Mucosa of rectum (tissue), 2 donors: ENCODE results near the gene WRAP53.

Experiments
- H3K27ac ChIP-seq, 2 donors: one replicate each; pipeline ENCODE4 v1.7.0; 2013; ENCODE audit warnings: inconsistent platforms in 2 of 2, low read depth in 2 of 2, low read length in 2 of 2
- H3K27me3 ChIP-seq, 2 donors: one replicate each; pipeline ENCODE4 v1.7.0; 2013; ENCODE audit warnings: low read length in 2 of 2; ENCODE audit not compliant: control insufficient read depth in 2 of 2, insufficient read depth in 2 of 2
- H3K36me3 ChIP-seq, 2 donors: one replicate each; pipeline ENCODE4 v1.7.0; 2013; ENCODE audit warnings: low read length in 2 of 2; ENCODE audit not compliant: control insufficient read depth in 2 of 2, insufficient read depth in 2 of 2
- H3K4me1 ChIP-seq, 2 donors: one replicate each; pipeline ENCODE4 v1.7.0; 2013; ENCODE audit warnings: low read length in 2 of 2, mild to moderate bottlenecking in 1 of 2; ENCODE audit not compliant: control insufficient read depth in 2 of 2, insufficient read depth in 2 of 2
- H3K4me3 ChIP-seq, 2 donors: one replicate each; pipeline ENCODE4 v1.7.0; 2013; ENCODE audit warnings: low read length in 2 of 2
- H3K9ac ChIP-seq, 2 donors: one replicate each; pipeline ENCODE4 v1.7.0; 2013; ENCODE audit warnings: low read length in 2 of 2, low read depth in 1 of 2, mild to moderate bottlenecking in 1 of 2
- H3K9me3 ChIP-seq, 2 donors: one replicate each; pipeline ENCODE4 v1.7.0; 2013; ENCODE audit warnings: low read length in 2 of 2; ENCODE audit not compliant: control insufficient read depth in 2 of 2
- donor health status: healthy.
- donor health status: Normal muscosa, but diverticular disease.

Gene WRAP53

DNA sequence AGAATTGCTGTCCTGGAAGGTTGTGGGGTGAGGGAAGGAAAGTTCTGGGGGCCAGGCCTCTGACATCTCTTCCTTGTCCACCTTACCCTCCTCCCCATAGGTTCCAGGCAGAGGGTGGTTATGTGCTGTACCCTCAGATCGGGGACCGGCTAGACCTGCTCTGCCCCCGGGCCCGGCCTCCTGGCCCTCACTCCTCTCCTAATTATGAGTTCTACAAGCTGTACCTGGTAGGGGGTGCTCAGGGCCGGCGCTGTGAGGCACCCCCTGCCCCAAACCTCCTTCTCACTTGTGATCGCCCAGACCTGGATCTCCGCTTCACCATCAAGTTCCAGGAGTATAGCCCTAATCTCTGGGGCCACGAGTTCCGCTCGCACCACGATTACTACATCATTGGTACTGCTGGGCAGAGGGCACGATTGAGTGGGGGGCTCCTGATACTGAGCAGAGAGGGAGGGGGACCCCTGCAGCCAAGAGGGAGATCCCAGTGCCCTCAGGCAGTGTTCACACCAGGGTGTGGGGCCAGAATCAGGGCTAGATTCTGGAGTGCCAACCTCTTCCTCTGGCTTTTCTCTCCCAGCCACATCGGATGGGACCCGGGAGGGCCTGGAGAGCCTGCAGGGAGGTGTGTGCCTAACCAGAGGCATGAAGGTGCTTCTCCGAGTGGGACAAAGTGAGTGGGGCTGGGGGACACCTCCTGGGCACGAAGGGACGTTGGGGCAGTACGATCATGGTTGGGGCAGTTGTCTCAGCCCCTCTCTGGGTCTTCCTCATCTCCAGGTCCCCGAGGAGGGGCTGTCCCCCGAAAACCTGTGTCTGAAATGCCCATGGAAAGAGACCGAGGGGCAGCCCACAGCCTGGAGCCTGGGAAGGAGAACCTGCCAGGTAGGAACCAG is 19.8 kb downstream of the WRAP53 start:
- Histone ChIP-seq H3K4me1 (peaks cover 0 to 4% of the 10 kb centered on the region in 2 donors), H3K27me3 (peaks cover 35 to 57% of the 10 kb centered on the region in 2 donors)

DNA sequence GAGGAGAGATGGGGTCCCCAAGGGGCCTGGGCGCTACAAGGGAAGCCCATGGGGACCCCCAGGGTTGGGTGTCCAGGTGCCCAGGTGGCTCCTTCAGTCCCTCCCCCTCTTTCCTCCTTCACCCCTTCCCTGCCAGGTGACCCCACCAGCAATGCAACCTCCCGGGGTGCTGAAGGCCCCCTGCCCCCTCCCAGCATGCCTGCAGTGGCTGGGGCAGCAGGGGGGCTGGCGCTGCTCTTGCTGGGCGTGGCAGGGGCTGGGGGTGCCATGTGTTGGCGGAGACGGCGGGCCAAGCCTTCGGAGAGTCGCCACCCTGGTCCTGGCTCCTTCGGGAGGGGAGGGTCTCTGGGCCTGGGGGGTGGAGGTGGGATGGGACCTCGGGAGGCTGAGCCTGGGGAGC is 20.8 kb downstream of the WRAP53 start:
- Histone ChIP-seq H3K27me3 (peaks cover 42 to 58% of the 10 kb centered on the region in 2 donors), H3K4me3 (no peak overlapping the region), H3K9me3 (no peaks in the 10 kb centered on the region)

More for the DNA sequence above, 19.8 kb downstream of the WRAP53 start:
- Histone ChIP-seq H3K4me3 (no peak overlapping the region), H3K9me3 (no peaks in the 10 kb centered on the region), H3K36me3 (peaks cover 0 to under 1% of the 10 kb centered on the region in 2 donors), H3K9ac (no peak overlapping the region), H3K27ac (no peak overlapping the region)

DNA sequence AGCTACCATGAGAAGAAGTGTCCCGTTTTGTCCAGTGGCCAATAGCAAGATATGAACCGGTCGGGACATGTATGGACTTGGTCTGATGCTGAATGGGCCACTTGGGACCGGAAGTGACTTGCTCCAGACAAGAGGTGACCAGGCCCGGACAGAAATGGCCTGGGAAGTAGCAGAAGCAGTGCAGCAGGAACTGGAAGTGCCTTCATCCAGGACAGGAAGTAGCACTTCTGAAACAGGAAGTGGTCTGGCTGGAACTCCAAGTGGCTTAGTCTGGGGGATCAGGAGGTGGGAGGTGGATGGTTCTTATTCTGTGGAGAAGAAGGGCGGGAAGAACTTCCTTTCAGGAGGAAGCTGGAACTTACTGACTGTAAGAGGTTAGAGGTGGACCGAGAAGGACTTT is 22.0 kb downstream of the WRAP53 start:
- Histone ChIP-seq H3K9ac (no peak overlapping the region), H3K36me3 (no peaks in the 10 kb centered on the region), H3K27ac (no peak overlapping the region), H3K4me3 (no peak overlapping the region), H3K4me1 (no peaks in the 10 kb centered on the region), H3K9me3 (no peaks in the 10 kb centered on the region), H3K27me3 (peaks cover 46 to 54% of the 10 kb centered on the region in 2 donors)

More for the DNA sequence above, 20.8 kb downstream of the WRAP53 start:
- no peak overlapping the region for H3K27ac ChIP-seq
- H3K36me3 ChIP-seq, result no peaks in the 10 kb centered on the region
- H3K9ac ChIP-seq, result no peak overlapping the region
- H3K4me1 ChIP-seq, result peaks cover 0 to 4% of the 10 kb centered on the region in 2 donors

DNA sequence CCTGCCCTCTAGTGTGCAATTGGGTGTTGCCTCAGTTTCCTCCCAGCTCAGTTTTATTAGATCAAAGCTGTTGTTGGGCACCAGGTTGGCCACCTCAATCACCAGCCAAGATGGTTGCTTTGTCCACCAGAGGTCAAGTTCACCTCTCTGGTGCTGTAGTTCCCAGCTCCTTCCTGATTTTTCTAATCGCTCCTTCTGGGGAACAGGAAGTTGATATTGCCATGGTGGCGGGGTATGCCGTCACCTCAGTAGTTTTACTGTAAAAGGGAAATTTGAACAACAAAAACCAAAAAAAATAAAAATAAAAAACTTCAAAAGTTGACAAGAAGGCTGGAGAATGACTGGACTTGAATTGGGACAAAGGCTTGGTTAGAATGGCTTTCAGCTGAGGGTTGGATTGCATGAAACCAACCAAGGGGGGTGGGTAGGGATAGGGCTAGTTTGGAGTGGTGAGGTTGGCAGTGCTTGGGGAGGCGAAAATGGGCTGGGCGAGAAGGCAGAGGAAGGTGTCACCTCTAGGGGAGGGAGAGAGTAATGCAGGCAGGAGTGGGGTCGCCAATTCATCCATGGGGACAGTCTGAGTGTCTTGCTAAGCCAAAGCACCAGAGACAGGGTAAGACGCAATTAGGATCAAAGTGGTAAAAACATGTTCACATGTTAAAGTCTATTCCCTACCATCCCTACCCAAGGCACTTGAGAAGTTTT is 22.9 kb downstream of the WRAP53 start:
- H3K4me3 ChIP-seq, result no peak overlapping the region
- no peak overlapping the region for H3K9ac ChIP-seq
- H3K4me1 ChIP-seq, result no peaks in the 10 kb centered on the region
- H3K27me3 ChIP-seq, result peaks cover 49 to 52% of the 10 kb centered on the region in 2 donors
- H3K36me3 ChIP-seq, result no peaks in the 10 kb centered on the region
- H3K27ac ChIP-seq, result no peak overlapping the region
- no peaks in the 10 kb centered on the region for H3K9me3 ChIP-seq

DNA sequence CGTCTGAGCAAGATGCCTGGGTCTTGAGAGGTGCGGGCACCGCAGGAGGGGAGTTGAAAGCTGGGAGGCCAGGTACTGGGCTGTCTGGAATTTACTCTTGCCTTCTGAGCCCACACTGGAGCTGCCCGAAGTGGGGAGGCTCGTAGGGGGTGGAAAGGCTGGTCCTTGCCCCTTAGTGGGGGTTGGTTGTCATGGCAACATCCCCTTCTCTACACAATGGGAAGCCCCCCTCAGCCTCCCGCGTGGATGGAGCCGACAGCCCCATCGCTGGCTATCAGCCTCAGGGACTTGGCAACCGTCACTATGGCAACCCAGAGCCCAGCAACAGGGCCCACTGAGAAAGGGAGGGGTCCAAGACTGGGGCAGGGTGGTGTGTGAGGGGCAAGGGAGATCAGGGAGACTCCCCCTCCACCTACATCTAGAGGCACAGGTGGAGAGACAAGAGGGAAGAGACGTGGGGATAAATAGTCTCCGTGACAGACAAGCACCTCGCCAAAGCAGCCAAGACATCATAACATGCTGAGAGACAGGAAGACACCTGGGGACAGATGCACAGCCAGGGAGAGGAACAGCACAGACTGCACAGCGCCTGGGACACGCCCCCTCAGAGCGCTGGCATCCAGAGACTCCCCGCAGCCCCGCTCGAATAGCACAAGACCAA is 24.0 kb downstream of the WRAP53 start:
- H3K27me3 ChIP-seq, result peaks cover 42 to 47% of the 10 kb centered on the region in 2 donors
- no peaks in the 10 kb centered on the region for H3K9me3 ChIP-seq
- H3K4me3 ChIP-seq, result no peak overlapping the region
- no peak overlapping the region for H3K9ac ChIP-seq
- peaks cover 6 to 8% of the 10 kb centered on the region in 2 donors for H3K4me1 ChIP-seq
- no peak overlapping the region for H3K27ac ChIP-seq
- no peaks in the 10 kb centered on the region for H3K36me3 ChIP-seq

DNA sequence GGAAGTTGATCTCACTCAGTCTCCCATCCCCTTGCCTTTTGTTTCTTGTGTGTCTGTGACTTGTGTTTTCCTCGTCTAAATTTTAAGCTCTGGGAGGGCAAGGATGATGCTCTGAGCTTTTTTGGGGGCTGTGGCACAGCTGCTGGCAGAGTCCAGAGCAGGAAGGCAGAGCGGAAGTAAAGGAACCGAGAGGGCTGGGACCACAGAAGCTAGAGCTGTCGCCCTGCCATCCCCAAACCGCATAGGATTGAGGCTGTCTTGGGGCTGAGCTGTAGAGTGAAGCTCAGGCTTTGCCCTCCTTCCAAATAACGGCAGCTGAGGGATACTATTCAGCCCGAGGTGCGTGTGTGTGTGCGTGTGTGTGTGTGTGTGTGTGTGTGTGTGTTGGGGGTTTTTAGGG is 25.5 kb downstream of the WRAP53 start:
- no peak overlapping the region for H3K4me3 ChIP-seq
- H3K27me3 ChIP-seq, result peaks cover 40 to 48% of the 10 kb centered on the region in 2 donors
- no peaks in the 10 kb centered on the region for H3K9me3 ChIP-seq

DNA sequence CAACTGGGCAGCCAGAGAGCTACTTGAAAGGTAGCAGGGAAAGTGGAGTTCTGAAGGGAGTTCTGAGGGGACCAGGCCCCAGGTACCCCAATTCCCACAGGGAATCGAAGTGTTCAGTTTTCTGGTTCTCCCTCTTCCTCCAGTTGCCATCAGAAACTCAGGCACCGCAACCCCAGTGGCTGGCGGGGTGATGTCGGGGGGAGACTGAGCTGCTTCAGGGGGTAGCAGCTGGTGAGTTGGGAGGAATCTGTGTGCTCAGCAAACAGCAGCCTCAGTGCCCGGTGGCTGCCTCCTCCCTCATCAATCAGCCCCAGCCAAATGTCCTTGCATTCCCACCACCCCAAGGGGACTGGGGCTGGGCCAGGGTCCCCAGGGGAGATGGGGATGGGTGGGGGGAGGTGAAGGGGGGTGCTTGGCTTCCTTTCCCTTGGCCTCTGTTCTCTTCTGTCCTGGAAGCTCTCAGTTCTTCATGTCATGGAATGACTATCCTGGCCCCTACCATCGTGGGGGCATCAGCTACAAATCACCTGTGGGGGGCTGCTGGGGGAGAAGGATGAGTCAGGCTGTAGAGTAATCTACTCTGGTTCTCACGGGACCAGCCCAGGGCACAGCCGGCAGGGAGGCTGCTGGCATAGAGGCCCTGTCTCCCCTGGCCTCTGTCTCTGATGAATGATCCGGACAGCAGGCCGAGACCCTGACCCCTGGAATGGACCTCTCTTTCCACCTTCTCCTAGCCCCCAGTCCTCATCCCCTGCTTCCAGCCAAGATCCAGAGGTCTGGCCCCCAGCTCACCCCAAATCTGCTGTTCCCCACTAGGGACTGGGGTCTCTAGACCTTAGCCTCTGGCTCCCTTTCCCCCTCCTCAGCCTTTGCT is 26.7 kb downstream of the WRAP53 start:
- Histone ChIP-seq H3K27me3 (peaks cover 45 to 53% of the 10 kb centered on the region in 2 donors), H3K4me3 (no peak overlapping the region), H3K36me3 (no peaks in the 10 kb centered on the region), H3K9ac (no peak overlapping the region), H3K4me1 (peaks cover 9 to 15% of the 10 kb centered on the region in 2 donors), H3K9me3 (no peaks in the 10 kb centered on the region), H3K27ac (no peak overlapping the region)

More for the DNA sequence above, 25.5 kb downstream of the WRAP53 start:
- H3K4me1 ChIP-seq, result peaks cover 9 to 15% of the 10 kb centered on the region in 2 donors
- H3K27ac ChIP-seq, result no peak overlapping the region
- no peaks in the 10 kb centered on the region for H3K36me3 ChIP-seq
- H3K9ac ChIP-seq, result no peak overlapping the region

DNA sequence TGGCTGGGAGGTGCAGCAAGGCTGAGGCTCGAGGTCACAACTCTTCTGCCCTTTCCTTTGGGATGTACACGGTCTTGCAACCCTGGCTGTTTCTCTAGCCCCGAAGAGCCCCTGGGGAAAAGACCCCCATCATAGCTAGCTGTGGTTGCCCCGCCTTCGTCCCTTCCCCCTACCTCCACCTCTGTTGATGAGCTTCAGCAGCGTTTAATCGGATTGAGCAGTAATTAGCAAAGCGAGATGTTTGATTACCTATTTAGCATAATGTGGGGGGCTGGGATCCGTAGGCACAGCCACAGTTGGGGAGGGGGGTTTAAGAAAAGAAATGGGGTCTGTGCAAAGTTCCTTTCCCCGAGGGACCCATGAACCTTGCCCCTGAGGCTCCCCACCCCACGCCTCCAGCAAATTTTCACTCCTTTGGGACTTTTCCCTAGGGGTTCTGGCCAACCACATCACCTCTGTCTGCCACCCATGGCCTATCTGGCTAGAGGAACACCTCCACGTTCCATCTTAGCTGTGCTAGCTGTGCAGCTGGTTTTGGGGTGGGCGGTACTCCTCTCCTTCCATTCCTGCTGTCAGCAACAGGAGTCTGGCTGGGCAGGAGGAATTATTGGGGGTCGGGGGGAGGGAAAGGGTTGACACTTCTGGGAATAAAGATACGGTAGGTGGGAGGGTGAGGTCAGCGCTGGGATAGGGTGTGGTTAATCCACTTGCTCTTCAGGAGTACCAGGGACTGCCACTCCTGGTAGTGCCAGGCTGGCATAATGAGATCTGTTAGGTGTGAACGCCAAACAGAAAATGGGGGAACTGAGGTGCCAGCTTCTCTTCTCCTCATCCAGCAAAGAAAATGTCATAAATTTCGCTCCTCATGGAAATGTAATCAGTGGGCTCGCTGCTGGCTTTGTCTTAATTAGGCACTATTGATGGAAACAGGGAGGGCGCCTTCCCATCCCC is 27.9 kb downstream of the WRAP53 start:
- no peaks in the 10 kb centered on the region for H3K36me3 ChIP-seq
- peaks cover 45 to 52% of the 10 kb centered on the region in 2 donors for H3K27me3 ChIP-seq
- H3K4me1 ChIP-seq, result peaks cover 9 to 15% of the 10 kb centered on the region in 2 donors
- no peaks in the 10 kb centered on the region for H3K9me3 ChIP-seq
- no peak overlapping the region for H3K27ac ChIP-seq
- no peak overlapping the region for H3K9ac ChIP-seq
- H3K4me3 ChIP-seq, result peak overlapping the region; percentile 64
